HK-2 (cell line): ENCODE results near the gene BRAF.
"Not testable (repeated sequence)": the region's sequence is repeated elsewhere in the genome, so short reads cannot be mapped to it uniquely, and the experiment has no call there.

Experiments used
- DNase-seq: peaks from one replicate; pipeline ENCODE4 v3.0.0-alpha.2; 2018; ENCODE audit not compliant: unreplicated experiment

BRAF gene

DNA sequence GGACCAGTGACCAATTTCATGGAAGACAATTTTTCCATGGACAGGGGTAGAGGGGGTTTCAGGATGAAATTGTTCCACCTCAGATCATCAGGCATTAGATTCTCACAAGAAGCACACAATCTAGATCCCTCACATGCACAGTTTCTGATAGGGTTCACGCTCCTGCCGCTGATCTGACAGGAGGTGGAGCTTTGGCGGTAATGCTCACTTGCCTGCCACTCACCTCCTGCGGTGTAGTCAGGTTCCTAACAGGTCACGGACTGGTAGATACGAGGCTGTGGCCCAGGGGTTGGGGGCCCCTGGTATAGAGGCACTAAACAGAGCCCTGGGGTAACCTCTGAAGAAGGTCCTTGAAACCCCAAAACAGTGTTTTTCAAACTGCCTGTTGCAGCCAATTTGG, 6.5 kb downstream of the BRAF start:
- DNase-seq, result no peak

DNA sequence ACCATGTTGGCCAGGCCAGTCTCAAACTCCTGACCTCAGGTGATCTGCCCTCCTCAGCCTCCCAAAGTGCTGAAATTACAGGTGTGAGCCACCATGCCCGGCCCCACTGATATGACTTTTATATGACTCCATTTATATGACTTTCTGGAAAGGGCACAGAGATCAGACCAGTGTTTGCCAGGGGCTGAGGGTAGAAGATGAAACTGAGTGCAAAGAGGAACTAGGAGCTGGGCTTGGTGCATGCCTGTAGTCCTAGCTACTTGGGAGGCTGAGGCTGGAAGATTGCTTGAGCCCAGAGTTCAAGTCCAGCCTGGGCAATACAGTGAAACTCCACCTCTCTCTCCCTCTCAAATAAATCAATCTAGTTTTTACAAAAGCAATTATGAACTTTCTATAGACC, 7.5 kb downstream of the BRAF start:
- no peak for DNase-seq

- DNase-seq, result no peak
These were observed 8.7 kb downstream of the BRAF start for GRCh38 chr7:140915935-140916555.

GRCh38 chr7:140914083-140914482, 10.6 kb downstream of the BRAF start:
- no peak for DNase-seq

- not testable (repeated sequence) for DNase-seq
These were observed 11.2 kb downstream of the BRAF start for GRCh38 chr7:140913596-140913928.

GRCh38 chr7:140911746-140912145, 13.0 kb downstream of the BRAF start:
- DNase-seq, result no peak

- no peak for DNase-seq
These were observed 15.1 kb downstream of the BRAF start for GRCh38 chr7:140909476-140910161.

DNA sequence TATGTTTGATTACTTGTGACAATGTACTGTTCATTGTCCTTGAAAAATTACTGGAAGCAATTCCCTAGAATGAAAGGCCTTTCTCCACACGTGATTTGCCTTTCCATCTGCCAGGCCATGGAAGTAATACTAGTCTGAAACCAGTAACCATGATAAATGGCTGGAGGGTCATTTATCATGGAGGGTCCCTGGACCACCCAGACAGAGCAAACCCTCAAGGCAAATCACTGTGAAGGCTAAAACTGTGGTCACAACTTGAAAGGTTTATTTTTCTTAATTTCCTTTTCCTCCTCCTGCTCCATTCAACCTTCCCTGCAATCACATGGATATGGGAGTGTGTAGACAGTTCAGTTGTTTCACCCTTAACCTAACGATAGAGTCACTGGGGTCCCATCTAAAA, 16.4 kb downstream of the BRAF start:
- DNase-seq, result no peak

GRCh38 chr7:140903741-140904480, 20.8 kb downstream of the BRAF start:
- no peak for DNase-seq

DNA sequence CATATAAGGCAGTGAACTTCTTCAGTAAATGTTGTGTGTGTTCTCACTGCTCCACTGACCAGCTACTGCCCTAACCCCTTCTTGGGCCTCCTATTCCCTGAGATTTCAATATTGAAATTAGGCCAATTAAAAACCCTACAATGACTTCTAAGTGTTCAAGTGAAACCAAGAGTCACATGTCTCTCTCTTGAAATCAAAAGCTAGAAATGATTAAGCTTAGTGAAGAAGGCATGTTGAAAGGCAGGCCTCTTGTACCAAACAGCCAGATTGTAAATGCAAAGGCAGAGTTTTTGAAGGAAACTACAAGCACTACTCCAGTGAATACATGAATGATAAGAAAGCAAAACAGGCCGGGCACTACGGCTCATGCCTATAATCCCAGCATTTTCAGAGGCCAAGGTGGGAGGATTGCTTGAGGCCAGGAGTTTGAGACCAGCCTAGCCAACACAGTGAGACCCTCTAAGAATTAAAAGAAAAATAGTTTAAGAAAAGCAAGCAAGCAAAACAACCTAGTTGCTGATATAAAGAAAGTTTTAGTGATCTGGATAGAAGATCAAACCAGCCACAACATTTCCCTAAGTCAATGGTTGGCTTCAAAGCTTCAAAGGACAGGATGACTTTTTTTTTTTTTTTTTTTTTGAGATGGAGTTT, 22.3 kb downstream of the BRAF start:
- DNase-seq, result no peak

DNA sequence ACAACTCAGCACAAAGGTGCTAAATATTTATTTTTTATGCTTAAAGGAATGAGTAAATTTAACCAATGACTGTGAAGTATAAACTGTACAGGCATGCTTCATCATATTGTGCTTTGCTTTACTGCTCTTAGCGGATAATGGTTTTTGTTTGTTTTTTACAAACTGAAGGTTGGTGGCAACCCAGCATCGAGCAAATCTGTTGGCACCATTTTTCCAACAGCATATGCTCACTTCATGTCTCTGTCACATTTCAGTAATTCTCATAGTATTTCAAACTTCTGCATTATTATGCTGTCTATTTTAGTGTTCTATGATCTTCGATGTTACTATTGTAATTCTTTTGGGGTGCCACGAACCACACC, 22.8 kb downstream of the BRAF start:
- no peak for DNase-seq

DNA sequence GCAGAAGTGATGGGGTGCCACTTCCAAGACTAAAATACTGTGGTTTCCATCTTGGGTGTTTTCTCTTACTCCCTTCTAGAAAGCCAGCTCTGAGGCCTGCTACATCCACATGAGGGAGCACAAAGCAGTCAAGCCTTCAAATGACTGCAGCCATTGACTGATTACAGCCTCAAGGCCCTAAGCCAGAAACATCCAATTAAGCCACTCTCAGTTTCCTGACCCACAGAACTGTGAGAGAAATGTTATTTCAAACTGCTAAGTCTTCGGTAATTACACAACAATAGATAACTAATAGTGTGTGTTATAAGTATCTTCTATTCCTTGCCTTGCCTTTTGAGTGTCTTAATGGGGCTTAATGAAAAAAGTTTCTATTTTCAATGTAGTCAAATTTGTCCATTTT, 24.8 kb downstream of the BRAF start:
- DNase-seq, result no peak

DNA sequence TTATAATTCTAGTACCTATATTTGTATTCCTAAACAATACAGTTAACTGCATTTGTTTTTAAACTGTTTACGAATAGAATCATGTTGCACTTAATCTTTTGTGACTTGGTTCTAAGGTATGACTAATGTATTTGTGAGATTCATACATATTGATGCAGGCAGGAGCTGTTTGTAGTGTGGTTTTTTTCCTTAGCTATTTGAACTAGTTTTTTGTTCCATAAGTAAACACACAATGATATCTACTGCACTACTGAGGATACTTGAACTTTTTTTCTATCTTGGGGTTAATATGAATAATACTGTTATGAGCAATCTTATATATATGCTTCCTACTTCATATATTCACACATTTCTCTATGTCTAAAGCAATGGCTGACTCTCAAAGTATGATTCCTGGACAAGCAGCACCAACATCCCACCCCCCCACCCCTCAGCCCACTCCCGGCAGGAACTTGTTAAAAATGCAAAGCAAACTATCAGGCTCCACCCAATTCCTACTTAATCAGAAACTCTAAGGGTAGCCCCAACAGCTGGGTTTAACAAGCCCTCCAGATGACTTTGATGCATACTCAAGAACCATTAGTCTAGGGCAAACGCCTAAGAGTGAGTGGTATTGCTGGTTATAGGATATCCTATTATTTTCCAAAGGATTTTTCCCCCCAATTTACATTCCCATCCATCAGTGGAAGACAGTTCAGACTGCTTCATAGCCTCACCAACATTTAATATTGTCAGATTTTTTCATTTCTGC, 25.8 kb downstream of the BRAF start:
- DNase-seq, result no peak

DNA sequence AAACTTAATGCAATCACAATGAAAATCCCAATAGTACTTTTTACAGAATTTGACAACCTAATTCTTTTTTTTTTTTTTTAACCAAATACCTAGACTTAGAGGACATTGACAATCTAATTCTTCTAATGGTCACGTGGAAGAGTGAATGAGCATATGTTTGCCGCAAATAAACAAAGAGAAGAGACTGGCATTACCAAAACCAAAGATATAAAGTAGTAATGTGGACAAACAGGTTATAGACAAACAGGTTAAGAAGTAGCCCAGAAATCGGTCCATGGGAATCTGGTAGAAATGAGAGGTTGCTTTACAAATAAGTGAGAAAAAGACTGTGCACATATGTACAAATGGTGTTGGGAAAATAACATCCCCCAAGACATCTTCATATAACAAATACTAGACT, 27.7 kb downstream of the BRAF start:
- no peak for DNase-seq

DNA sequence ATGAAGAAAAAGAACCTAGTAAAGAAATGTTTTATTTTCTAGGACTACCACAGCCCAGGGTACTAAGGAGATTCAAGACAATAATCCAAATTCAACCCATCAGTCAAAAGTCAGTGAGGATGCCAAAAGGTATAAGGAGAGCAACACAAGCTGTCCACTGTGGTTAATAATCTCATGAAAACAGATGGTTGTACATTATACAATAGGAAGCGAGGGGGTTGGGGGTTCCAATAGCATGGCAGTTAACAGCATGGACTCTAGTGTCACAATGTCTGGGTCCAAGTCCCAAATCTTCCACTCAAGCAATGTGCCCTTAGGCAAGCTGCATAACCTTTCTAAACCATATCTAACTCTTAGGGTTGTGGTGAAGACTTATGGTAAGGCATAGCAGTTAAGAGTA, 35.1 kb downstream of the BRAF start:
- no peak for DNase-seq

DNA sequence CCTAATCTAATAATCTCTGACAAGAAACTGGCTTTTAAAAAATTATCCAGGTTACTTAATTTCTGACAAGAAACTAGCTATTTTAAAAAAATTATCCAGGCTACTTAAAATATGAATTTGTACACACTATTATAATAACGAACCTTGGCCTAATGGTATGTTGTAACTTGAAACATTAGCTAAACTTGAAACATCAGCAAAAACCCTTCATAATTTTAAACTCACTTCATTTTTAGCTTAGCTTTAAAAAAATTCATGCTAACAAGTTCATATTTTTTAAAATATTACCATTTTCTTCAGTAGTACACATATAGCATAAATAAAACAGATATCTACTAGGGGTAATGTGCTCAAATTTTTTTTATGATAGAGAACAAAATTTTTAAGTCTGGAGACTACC, 35.6 kb downstream of the BRAF start:
- no peak for DNase-seq

GRCh38 chr7:140888087-140888486, 36.6 kb downstream of the BRAF start:
- DNase-seq, result no peak

GRCh38 chr7:140885735-140886334, 38.9 kb downstream of the BRAF start:
- no peak for DNase-seq

DNA sequence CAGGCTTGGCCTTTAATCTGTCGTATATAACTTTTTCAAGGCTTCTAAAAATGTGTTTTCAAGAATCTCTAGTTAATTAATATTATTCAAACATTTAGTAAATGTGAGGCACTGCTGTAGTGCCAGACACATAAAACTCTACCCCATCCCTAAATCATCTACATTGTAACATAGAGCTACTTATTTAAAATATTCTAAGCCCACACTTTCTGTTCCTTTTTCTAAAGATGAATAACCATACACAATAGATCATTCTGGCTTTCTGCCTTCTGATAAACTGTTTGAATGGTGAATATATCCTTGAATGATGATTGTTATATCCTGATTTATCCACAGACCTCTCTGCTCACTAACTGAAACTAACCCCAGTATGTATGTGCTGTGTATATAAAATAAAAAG, 41.4 kb downstream of the BRAF start:
- no peak for DNase-seq

GRCh38 chr7:140882834-140883233, 41.9 kb downstream of the BRAF start:
- DNase-seq, result not testable (repeated sequence)

DNA sequence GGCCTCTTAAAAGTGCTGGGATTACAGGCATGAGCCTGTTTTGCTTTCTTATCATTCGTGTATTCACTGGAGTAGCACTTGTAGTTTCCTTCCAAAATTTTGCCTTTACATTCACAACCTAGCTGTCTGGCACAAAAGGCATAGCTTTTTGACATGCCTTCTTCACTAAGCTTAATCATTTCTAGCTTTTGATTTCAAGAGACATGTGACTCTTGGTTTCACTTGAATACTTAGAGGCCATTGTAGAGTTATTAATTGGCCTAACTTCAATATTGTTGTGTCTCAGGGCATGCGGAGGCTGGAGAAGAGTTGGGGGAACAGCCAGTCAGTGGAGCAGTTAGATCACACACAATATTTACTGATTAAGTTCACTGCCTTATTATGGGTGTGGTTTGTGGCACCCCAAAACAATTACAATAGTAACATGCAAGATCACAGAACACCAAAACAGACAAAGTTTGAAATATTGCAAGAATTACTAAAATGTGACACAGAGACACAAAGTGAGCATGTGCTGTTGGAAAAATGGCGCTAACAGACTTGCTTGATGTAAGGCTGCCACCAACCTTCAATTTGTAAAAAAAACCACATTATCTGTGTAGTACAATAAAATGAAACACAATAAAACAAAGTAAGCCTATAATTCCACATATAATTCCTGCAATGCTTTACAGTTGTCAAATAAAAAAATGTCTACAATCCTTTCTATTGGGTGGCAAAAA, 43.1 kb downstream of the BRAF start:
- no peak for DNase-seq
